GM12878 (cell line): Measurements from ENCODE around the gene NUDT3. TPM values are rescaled to one million over a fixed set of nuclear protein-coding genes. Genes with fewer than 3 reads are reported as not detected.

Experiments used
- ATAC-seq: fragments of 200-7000 bp; cut with Tn5 transposase; 3 replicates; pipeline ENCODE4 v1.9.1; 2020; ENCODE audit warnings: mild to moderate bottlenecking, moderate library complexity
- BruUV-seq: library from RNA; stranded (reverse); fragments of 400-500 nt; replicated peaks from 2 replicates; lab custom pipeline; 2021; lab: Mats Ljungman, UMichigan
- CTCF ChIA-PET: fragments of 300-600 bp; sonication (Branson Sonifier 250); formaldehyde crosslinking; extraction: SDS; loops from one replicate; lab custom pipeline; 2021; ENCODE audit warnings: inconsistent platforms; lab: Yijun Ruan, JAX
- POLR2A ChIA-PET: fragments of 350-600 bp; formaldehyde crosslinking; extraction: SDS; loops from one replicate; lab custom pipeline; 2021; ENCODE audit warnings: inconsistent platforms; lab: Charles Lee
- RAD21 ChIA-PET: fragments of 300-600 bp; sonication (Branson Sonifier 250); formaldehyde crosslinking; loops from one replicate; lab custom pipeline; 2023; ENCODE audit warnings: antibody characterized with exemption; ENCODE audit not compliant: unreplicated experiment; lab: Charles Lee
- SMC1A ChIA-PET: fragments of 300-600 bp; sonication (Branson Sonifier 250); formaldehyde crosslinking; loops from one replicate; lab custom pipeline; 2023; ENCODE audit not compliant: unreplicated experiment, uncharacterized antibody; lab: Charles Lee
- DNase-seq: peaks from one replicate; pipeline ENCODE4 v3.0.0-alpha.2; 2011; ENCODE audit warnings: low read depth, low spot score
- FAIRE-seq: peaks from 3 replicates; lab custom pipeline; 2011; peaks lifted over from hg19 to GRCh38; lab: Jason Lieb, UNC
- H2AFZ ChIP-seq: 2 replicates; pipeline ENCODE4 v1.6.0; 2011; ENCODE audit warnings: low read depth, low read length, control low read depth; ENCODE audit not compliant: control insufficient read depth
- H3K27ac ChIP-seq: 2 replicates; pipeline ENCODE4 v1.5.1; 2011; ENCODE audit warnings: control low read depth; ENCODE audit not compliant: control insufficient read depth, insufficient read depth
- H3K27me3 ChIP-seq, 2 experiments: replicated peaks in 1 of 2; 2 replicates each; pipeline versions ENCODE4 v1.6.0 to v1.6.1; 2011; ENCODE audit warnings: low read length in 1 of 2; ENCODE audit not compliant: control insufficient read depth in 2 of 2, insufficient read depth in 2 of 2
- H3K36me3 ChIP-seq, 2 experiments: 2 replicates each; pipeline ENCODE4 v1.5.1; 2011; ENCODE audit warnings: low read length in 1 of 2; ENCODE audit not compliant: control insufficient read depth in 2 of 2, insufficient read depth in 2 of 2
- H3K4me1 ChIP-seq: 2 replicates; pipeline ENCODE4 v1.6.1; 2011; ENCODE audit warnings: mild to moderate bottlenecking, low read length, moderate library complexity, mixed read lengths; ENCODE audit not compliant: control insufficient read depth, insufficient read depth
- H3K4me2 ChIP-seq: 2 replicates; pipeline ENCODE4 v1.6.0; 2011; ENCODE audit warnings: control low read depth; ENCODE audit not compliant: control insufficient read depth, insufficient read depth
- H3K4me3 ChIP-seq: fragments of 200-600 bp; sonication (generic); 2 replicates; pipeline ENCODE4 v1.5.1; 2016
- H3K79me2 ChIP-seq: 2 replicates; pipeline ENCODE4 v1.6.0; 2011; ENCODE audit warnings: low read length; ENCODE audit not compliant: control insufficient read depth, insufficient read depth
- H3K9ac ChIP-seq: 2 replicates; pipeline ENCODE4 v1.8.0; 2011; ENCODE audit warnings: low read length, control low read depth, mixed read lengths; ENCODE audit not compliant: control insufficient read depth, insufficient read depth
- H3K9me3 ChIP-seq: replicated peaks from 3 replicates; pipeline ENCODE4 v1.5.1; 2011; ENCODE audit warnings: mild to moderate bottlenecking, low read length; ENCODE audit not compliant: control insufficient read depth, insufficient read depth
- H4K20me1 ChIP-seq: 2 replicates; pipeline ENCODE4 v1.6.0; 2011; ENCODE audit not compliant: control insufficient read depth, insufficient read depth
- CHD1 ChIP-seq: IDR thresholded peaks from 2 replicates; pipeline ENCODE4 v1.6.1; 2012; ENCODE audit warnings: low read depth, low read length, improper control_type of control experiment
- EZH2 ChIP-seq: IDR thresholded peaks from 2 replicates; pipeline ENCODE4 v1.6.1; 2012; ENCODE audit warnings: low read depth, mild to moderate bottlenecking, control low read depth, inconsistent platforms, low read length, borderline replicate concordance; ENCODE audit not compliant: control insufficient read depth
- MYB ChIP-seq: fragments of 150-350 bp; IDR thresholded peaks from 2 replicates; pipeline ENCODE4 v1.6.1; 2014; ENCODE audit warnings: mild to moderate bottlenecking, low read depth, low read length, borderline replicate concordance
- NR2C1 ChIP-seq: fragments of 450-650 bp; IDR thresholded peaks from 2 replicates; pipeline ENCODE4 v1.6.1; 2017; ENCODE audit warnings: antibody characterized with exemption, mild to moderate bottlenecking, moderate library complexity
- ZSCAN29 ChIP-seq: fragments of 450-650 bp; IDR thresholded peaks from 2 replicates; pipeline ENCODE4 v1.6.1; 2017; ENCODE audit warnings: mild to moderate bottlenecking, moderate library complexity
- WGBS: methylation state at CpG from one replicate; pipeline ENCODE4 v1.1.6; 2016; ENCODE audit warnings: low lambda C conversion rate; ENCODE audit not compliant: insufficient replicate concordance, insufficient coverage; ENCODE audit errors: missing lambda C conversion rate; 5-methylcytosine and 5-hydroxymethylcytosine counted together
- in situ Hi-C: fragments of 300-500 bp; cut with MboI; formaldehyde crosslinking; loops from 9 replicates; pipeline ENCODE4 v1.14.3; 2018; ENCODE audit warnings: mixed read lengths
- intact Hi-C: fragments of 100-400 bp; cut with micrococcal nuclease; formaldehyde crosslinking; loops from one replicate; pipeline ENCODE4 v1.14.2; 2022; ENCODE audit not compliant: unreplicated experiment
- polyA plus RNA-seq, 11 experiments: library from polyadenylated mRNA; depleted of rRNA in 4 of 11; unstranded in 6 of 11; stranded (reverse) in 5 of 11; fragments of >200 nt; fragmentation: Nextera tagmentation in 4 of 11; fragmentation: Illumina TruSeq in 1 of 11; extraction: Ambion mirVana in 4 of 11; extraction: Trizol in 1 of 11; gene quantifications; 1 replicate in 1 of 11; 2 replicates in 10 of 11; pipeline versions ENCODE4 v1.2.1 to v1.2.3, GENCODE V29; 2011 to 2016; ENCODE audit warnings: inconsistent platforms in 2 of 11, missing spikeins in 2 of 11, low read depth in 1 of 11
- total RNA-seq, 4 experiments: library from RNA; depleted of rRNA in 3 of 4; stranded (reverse); fragments of >200 nt in 3 of 4; fragmentation: Illumina TruSeq in 1 of 4; extraction: Trizol in 1 of 4; gene quantifications; 2 replicates each; pipeline versions ENCODE4 v1.2.1 to v1.2.3, GENCODE V29; 2013 to 2021
- TF ChIP-seq, protein P1 (sequence below): IDR thresholded peaks from 2 replicates; pipeline ENCODE4 v1.6.1; 2012; ENCODE audit warnings: mild to moderate bottlenecking, low read depth, low read length
- TF ChIP-seq, protein P2 (sequence below): fragments of 150-350 bp; IDR thresholded peaks from 2 replicates; pipeline ENCODE4 v1.6.1; 2014; ENCODE audit warnings: mild to moderate bottlenecking, low read depth, low read length
- TF ChIP-seq, protein P3 (sequence below): fragments of 450-650 bp; IDR thresholded peaks from 2 replicates; pipeline ENCODE4 v1.6.1; 2017; ENCODE audit warnings: low read depth, mild to moderate bottlenecking, moderate library complexity

Gene NUDT3
- total and polyA plus RNA-seq, 10 of the 15 experiments (the other 5 are each of a cell fraction or from before 2014, with no cell fraction given), result 2.4 to 32.3 (median 25.5) TPM

DNA sequence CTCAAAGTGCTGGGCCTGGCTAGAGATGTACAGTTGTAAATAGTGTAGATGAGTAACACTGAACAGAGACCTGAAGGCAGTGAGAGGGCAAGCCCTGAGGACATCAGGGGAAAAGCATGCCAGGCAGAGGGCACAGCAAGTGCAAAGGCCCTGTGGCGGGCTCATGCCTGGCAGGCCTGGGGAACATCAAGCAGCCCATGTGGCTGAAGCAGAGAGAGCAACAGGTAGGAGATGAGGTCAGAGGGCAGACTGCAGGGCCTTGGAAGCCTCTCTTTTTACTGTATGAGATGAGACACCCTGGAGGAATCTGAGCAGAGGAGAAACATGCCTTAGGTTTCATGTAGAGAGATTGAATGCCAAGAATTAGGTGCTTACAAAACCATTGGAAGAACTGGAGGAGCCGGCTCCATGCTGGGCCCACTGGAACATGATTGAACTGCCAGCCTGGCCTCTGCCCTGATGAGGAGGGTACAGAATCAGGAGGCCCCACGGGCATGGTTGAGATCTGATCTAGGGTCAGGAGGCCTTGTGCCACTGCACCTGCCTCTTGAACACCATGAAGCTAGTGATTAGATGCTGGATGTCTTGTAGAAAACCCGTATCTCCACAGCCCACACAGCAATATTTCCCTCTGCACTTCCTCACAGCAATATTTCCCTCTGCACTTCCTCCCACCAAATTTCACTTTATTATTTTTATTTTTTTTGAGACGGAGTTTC is 161.7 kb downstream of the NUDT3 start:
- H3K27ac ChIP-seq, result no peak overlapping the region
- FAIRE-seq, result no peak
- no peak overlapping the region for H3K9ac ChIP-seq
- no peak overlapping the region for H3K4me2 ChIP-seq
- no peaks in the 10 kb centered on the region for H3K36me3 ChIP-seq
- H2AFZ ChIP-seq, result no peak overlapping the region
- intact Hi-C loops, result no loop called here
- ChIA-PET RAD21 (no interaction called here), POLR2A (interaction anchor here (0.6 to 2.1 kb wide), 2 partner anchors 11 to 1259 kb away, joined by 3 to 7 read pairs; no protein-coding TSS in a partner anchor), SMC1A (no interaction called here), CTCF (no interaction called here)
- in situ Hi-C loops, result loop anchor here (25.0 kb wide), 1 partner anchor 381 kb away; no protein-coding TSS in a partner anchor
- no peak overlapping the region for H3K4me3 ChIP-seq
- DNase-seq, result no peak
- H3K27me3 ChIP-seq, result no peaks in the 10 kb centered on the region
- TF ChIP-seq, protein P1, sequence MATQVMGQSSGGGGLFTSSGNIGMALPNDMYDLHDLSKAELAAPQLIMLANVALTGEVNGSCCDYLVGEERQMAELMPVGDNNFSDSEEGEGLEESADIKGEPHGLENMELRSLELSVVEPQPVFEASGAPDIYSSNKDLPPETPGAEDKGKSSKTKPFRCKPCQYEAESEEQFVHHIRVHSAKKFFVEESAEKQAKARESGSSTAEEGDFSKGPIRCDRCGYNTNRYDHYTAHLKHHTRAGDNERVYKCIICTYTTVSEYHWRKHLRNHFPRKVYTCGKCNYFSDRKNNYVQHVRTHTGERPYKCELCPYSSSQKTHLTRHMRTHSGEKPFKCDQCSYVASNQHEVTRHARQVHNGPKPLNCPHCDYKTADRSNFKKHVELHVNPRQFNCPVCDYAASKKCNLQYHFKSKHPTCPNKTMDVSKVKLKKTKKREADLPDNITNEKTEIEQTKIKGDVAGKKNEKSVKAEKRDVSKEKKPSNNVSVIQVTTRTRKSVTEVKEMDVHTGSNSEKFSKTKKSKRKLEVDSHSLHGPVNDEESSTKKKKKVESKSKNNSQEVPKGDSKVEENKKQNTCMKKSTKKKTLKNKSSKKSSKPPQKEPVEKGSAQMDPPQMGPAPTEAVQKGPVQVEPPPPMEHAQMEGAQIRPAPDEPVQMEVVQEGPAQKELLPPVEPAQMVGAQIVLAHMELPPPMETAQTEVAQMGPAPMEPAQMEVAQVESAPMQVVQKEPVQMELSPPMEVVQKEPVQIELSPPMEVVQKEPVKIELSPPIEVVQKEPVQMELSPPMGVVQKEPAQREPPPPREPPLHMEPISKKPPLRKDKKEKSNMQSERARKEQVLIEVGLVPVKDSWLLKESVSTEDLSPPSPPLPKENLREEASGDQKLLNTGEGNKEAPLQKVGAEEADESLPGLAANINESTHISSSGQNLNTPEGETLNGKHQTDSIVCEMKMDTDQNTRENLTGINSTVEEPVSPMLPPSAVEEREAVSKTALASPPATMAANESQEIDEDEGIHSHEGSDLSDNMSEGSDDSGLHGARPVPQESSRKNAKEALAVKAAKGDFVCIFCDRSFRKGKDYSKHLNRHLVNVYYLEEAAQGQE, result no peak
- no peak for TF ChIP-seq ZSCAN29
- TF ChIP-seq MYB, result no peak
- no peak for TF ChIP-seq EZH2
- no peak for TF ChIP-seq CHD1
- no peak for TF ChIP-seq NR2C1
- TF ChIP-seq, protein P2, sequence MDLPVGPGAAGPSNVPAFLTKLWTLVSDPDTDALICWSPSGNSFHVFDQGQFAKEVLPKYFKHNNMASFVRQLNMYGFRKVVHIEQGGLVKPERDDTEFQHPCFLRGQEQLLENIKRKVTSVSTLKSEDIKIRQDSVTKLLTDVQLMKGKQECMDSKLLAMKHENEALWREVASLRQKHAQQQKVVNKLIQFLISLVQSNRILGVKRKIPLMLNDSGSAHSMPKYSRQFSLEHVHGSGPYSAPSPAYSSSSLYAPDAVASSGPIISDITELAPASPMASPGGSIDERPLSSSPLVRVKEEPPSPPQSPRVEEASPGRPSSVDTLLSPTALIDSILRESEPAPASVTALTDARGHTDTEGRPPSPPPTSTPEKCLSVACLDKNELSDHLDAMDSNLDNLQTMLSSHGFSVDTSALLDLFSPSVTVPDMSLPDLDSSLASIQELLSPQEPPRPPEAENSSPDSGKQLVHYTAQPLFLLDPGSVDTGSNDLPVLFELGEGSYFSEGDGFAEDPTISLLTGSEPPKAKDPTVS, result no peak
- TF ChIP-seq, protein P3, sequence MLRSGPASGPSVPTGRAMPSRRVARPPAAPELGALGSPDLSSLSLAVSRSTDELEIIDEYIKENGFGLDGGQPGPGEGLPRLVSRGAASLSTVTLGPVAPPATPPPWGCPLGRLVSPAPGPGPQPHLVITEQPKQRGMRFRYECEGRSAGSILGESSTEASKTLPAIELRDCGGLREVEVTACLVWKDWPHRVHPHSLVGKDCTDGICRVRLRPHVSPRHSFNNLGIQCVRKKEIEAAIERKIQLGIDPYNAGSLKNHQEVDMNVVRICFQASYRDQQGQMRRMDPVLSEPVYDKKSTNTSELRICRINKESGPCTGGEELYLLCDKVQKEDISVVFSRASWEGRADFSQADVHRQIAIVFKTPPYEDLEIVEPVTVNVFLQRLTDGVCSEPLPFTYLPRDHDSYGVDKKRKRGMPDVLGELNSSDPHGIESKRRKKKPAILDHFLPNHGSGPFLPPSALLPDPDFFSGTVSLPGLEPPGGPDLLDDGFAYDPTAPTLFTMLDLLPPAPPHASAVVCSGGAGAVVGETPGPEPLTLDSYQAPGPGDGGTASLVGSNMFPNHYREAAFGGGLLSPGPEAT, result no peak
- BruUV-seq, result no TSS peak
- 69% methylated on average over 5 of the region's 5 CpGs for WGBS
- H3K9me3 ChIP-seq, result no peaks in the 10 kb centered on the region
- H3K79me2 ChIP-seq, result no peaks in the 10 kb centered on the region
- H3K4me1 ChIP-seq, result peaks cover 27% of the 10 kb centered on the region
- no peak for ATAC-seq
- no peaks in the 10 kb centered on the region for H4K20me1 ChIP-seq
